ENCODE data around the gene SOS1.

- no peak for TF ChIP-seq CTCF (IDR thresholded peaks at IDR 0.05; ENCODE audit: low read depth, low read length)
- no peak for TF ChIP-seq EZH2phosphoT487 (IDR thresholded peaks at IDR 0.05; ENCODE audit: low read depth)
Observed at GRCh38 chr2:39022642-39023235, 98.1 kb downstream of the SOS1 start.

All from OCI-LY3 (cell line).